HUES6 (cell line): Measurements from ENCODE around the gene SYT7.

ENCODE experiments used
- H3K27ac ChIP-seq: 2 replicates; pipeline ENCODE4 v1.7.0; 2013; ENCODE audit warnings: low read depth, mild to moderate bottlenecking, low read length, inconsistent platforms
- H3K27me3 ChIP-seq: 2 replicates; pipeline ENCODE4 v1.6.1; 2013; ENCODE audit warnings: low read length; ENCODE audit not compliant: control insufficient read depth, insufficient read depth
- H3K36me3 ChIP-seq: 2 replicates; pipeline ENCODE4 v1.6.1; 2013; ENCODE audit warnings: low read length; ENCODE audit not compliant: control insufficient read depth, insufficient read depth
- H3K4me1 ChIP-seq: 2 replicates; pipeline ENCODE4 v1.6.1; 2013; ENCODE audit warnings: low read length; ENCODE audit not compliant: control insufficient read depth, insufficient read depth
- H3K4me3 ChIP-seq: 2 replicates; pipeline ENCODE4 v1.5.1; 2013; ENCODE audit warnings: low read depth, low read length
- H3K9ac ChIP-seq: one replicate; pipeline ENCODE4 v1.6.1; 2013; ENCODE audit warnings: mild to moderate bottlenecking, low read length
- H3K9me3 ChIP-seq: 2 replicates; pipeline ENCODE4 v1.6.1; 2013; ENCODE audit warnings: low read depth, low read length; ENCODE audit not compliant: control insufficient read depth, insufficient read depth

Gene SYT7

DNA sequence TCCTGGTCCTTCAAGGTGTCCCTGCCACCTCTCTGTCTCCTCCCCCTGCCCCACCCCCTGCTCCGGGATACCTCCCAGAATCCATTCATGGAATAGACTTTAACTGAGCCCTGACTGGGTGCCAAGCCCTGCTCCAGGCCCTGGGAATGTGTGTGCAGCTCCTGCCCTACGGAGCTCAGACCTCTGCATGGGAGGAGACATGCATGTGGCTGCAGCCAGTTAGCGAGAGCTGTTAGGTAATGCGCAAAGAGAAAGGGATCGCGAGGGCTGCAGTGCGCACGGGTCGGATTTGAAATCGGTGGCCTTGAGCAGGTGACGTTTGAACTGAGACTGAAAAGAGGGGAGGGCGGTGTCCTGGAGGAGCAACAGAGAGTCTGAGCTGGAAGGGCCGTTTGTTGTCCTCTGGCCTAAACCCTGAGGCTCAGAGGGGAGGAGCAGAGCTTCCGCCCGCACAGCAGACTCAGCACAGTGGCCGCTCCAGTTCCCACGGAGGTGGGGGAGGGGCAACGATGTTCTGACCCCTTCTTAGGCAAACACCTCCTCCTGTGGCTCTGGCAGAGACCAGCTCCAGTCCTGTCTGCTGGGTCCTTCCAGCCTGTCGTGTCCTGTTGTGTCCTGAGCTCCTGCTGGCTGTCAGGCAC lies 92.1 kb downstream of the SYT7 start:
- Histone ChIP-seq H3K4me1 (peaks cover 32% of the 10 kb centered on the region), H3K9me3 (no peaks in the 10 kb centered on the region), H3K27ac (no peak overlapping the region), H3K4me3 (peak overlapping the region; percentile 37), H3K9ac (peak overlapping the region; percentile 27), H3K36me3 (no peaks in the 10 kb centered on the region), H3K27me3 (no peaks in the 10 kb centered on the region)

DNA sequence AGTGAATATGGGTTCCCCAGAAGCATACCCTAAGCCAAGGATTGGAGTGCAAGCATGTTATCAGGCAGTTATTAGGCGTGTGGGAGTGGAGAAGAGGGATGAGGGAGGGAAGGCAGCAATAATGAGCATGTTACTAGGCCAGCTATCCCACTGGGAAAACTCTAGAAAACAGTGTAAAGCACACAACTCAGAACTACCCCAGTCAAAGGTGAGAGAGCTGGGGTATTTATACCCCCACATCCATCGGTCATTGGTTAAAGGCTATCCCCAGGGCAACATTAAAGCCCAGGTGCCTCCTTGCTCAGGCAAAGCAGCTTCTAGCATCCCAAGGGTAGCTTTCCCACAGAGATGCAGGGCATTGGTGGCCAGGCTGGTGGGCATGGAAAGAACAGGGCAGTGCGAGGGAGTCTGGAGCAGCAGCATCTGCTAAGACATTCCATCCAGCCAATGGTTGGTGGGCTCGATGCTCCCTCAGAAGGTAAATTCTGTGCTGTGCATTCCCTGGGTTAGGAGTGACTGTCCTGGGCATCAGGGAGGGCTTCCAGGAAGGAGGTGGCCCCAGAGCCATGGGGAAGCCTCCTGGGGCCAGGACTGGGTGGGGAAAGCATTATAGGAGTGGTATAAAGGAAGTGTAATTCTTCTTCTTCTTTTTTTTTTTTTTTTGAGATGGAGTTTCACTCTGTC lies 93.4 kb downstream of the SYT7 start:
- Histone ChIP-seq H3K9ac (no peak overlapping the region), H3K27me3 (no peaks in the 10 kb centered on the region), H3K36me3 (no peaks in the 10 kb centered on the region), H3K4me1 (peaks cover 32% of the 10 kb centered on the region), H3K9me3 (no peaks in the 10 kb centered on the region), H3K27ac (no peak overlapping the region), H3K4me3 (no peak overlapping the region)

DNA sequence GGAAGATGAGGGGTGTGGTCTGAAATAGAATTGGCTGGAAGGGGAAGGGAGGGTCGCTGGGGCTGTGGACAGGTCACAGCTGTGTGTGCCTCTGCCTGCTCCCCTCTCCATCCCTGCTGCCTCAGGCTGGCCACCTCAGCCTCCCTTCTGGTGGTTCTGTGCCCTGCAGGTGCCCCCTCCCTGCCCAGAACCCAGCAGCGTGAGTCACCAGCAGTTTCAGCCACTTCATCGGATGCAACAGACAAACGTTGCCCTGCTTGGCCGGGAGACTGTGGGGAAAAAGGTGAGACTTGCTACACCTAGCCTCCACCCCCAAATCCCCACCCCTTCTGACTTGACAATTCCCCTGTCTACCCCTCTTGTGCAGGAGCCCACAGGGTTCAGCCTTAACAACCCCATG lies 94.1 kb downstream of the SYT7 start:
- H3K36me3 ChIP-seq = no peaks in the 10 kb centered on the region
- H3K4me1 ChIP-seq = peaks cover 39% of the 10 kb centered on the region
- no peak overlapping the region for H3K4me3 ChIP-seq
- H3K9me3 ChIP-seq = no peaks in the 10 kb centered on the region
- no peak overlapping the region for H3K27ac ChIP-seq
- no peaks in the 10 kb centered on the region for H3K27me3 ChIP-seq
- no peak overlapping the region for H3K9ac ChIP-seq

- H3K27ac ChIP-seq = no peak overlapping the region
Measured at GRCh38 chr11:61486011-61486620, 94.8 kb downstream of the SYT7 start.

GRCh38 chr11:61485080-61485479 lies 95.8 kb downstream of the SYT7 start:
- H3K9ac ChIP-seq = no peak overlapping the region
- H3K4me3 ChIP-seq = no peak overlapping the region
- H3K36me3 ChIP-seq = no peaks in the 10 kb centered on the region
- no peaks in the 10 kb centered on the region for H3K9me3 ChIP-seq
- H3K27ac ChIP-seq = no peak overlapping the region
- H3K4me1 ChIP-seq = peaks cover 46% of the 10 kb centered on the region
- H3K27me3 ChIP-seq = no peaks in the 10 kb centered on the region

More at GRCh38 chr11:61486011-61486620, 94.8 kb downstream of the SYT7 start:
- peaks cover 45% of the 10 kb centered on the region for H3K4me1 ChIP-seq
- no peak overlapping the region for H3K9ac ChIP-seq
- H3K27me3 ChIP-seq = no peaks in the 10 kb centered on the region
- H3K9me3 ChIP-seq = no peaks in the 10 kb centered on the region
- H3K36me3 ChIP-seq = no peaks in the 10 kb centered on the region
- no peak overlapping the region for H3K4me3 ChIP-seq

DNA sequence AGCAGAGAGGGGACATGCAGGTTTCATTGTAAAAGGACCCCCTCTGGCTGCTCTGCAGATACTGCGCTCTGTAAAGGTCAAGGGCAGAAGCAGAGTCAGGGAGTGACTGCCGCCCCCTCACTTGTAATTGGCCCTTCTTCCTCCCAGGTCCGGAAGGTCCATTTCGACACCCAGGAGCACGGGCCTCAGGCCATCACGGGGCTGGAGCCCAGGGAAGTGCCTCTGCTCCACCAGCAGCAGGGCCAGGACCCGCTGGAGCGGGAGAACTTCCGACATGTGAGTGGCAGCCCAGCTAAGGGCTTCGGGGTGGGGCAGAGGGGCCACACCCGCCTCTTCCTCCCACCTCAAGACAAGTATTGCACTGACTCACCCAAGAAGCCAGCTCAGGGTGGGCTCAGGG lies 96.3 kb downstream of the SYT7 start:
- H3K36me3 ChIP-seq = no peaks in the 10 kb centered on the region
- H3K9me3 ChIP-seq = no peaks in the 10 kb centered on the region
- peaks cover 40% of the 10 kb centered on the region for H3K4me1 ChIP-seq
- H3K4me3 ChIP-seq = no peak overlapping the region
- H3K27me3 ChIP-seq = no peaks in the 10 kb centered on the region
- no peak overlapping the region for H3K27ac ChIP-seq
- H3K9ac ChIP-seq = no peak overlapping the region

DNA sequence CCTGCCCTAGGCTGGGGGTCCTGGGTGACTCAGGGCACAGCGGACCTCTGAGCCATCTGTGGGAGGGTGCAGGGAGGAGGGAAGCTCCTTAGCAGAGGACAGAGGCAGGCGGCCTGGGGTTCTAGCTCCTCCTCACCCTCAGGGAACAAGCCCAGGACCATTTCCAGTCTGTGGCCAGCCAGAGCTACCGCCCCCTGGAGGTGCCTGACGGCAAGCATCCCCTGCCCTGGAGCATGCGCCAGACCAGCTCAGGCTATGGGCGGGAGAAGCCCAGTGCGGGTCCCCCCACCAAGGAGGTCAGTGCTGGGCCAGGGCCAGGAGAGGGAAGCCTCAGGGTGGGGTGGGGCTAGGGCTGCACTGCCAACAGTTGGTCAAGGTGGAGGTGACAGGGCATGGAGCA lies 98.4 kb downstream of the SYT7 start:
- Histone ChIP-seq H3K4me1 (peaks cover 32% of the 10 kb centered on the region), H3K27ac (no peak overlapping the region), H3K9me3 (no peaks in the 10 kb centered on the region), H3K4me3 (no peak overlapping the region), H3K27me3 (no peaks in the 10 kb centered on the region), H3K9ac (no peak overlapping the region), H3K36me3 (no peaks in the 10 kb centered on the region)

- Histone ChIP-seq H3K9ac (no peak overlapping the region), H3K27me3 (no peaks in the 10 kb centered on the region), H3K27ac (no peak overlapping the region), H3K36me3 (no peaks in the 10 kb centered on the region), H3K9me3 (no peaks in the 10 kb centered on the region), H3K4me1 (peaks cover 34% of the 10 kb centered on the region), H3K4me3 (no peak overlapping the region)
Measured at GRCh38 chr11:61481806-61482205, 99.1 kb downstream of the SYT7 start.

GRCh38 chr11:61480994-61481335 lies 99.9 kb downstream of the SYT7 start:
- Histone ChIP-seq H3K36me3 (no peaks in the 10 kb centered on the region), H3K4me1 (peaks cover 28% of the 10 kb centered on the region), H3K9me3 (no peaks in the 10 kb centered on the region), H3K4me3 (no peak overlapping the region), H3K27ac (no peak overlapping the region), H3K27me3 (no peaks in the 10 kb centered on the region), H3K9ac (no peak overlapping the region)

DNA sequence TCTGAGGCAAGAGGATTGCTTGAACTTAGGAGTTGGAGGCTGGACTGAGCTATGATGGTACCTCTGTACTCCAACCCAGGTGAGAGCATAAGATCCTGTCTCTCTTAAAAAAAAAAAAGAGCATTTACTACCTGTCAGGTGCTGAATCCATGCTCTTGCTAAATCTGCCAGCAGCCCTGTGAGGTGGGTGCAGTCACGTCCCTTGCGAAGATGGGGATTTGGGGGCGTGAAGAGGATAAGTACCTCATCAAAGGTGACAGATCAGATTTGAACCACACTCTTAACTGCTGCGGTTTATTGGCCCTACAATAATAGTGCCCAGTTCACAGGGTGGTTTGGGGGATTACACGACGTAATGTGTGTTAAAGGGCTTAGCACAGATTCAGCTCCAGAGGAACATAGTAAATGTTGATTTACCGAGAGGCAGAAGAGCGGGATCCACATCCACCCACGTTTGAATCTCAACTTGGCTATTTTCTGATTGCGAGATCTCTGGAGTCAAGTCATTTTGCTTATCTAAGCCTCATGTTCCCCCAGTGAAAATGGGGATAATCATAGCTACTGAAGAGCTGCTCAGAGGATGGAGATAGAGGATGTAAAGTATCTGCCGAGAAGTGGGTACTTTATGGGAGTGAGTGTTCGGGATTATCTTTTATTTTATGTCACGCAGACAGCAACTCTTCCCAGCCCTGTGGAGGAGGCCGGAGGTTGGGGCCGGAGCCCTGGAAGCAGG lies 100.4 kb downstream of the SYT7 start:
- Histone ChIP-seq H3K27ac (no peak overlapping the region), H3K27me3 (no peaks in the 10 kb centered on the region), H3K4me1 (peaks cover 28% of the 10 kb centered on the region), H3K36me3 (no peaks in the 10 kb centered on the region), H3K4me3 (no peak overlapping the region), H3K9me3 (no peaks in the 10 kb centered on the region), H3K9ac (no peak overlapping the region)
